ENCODE results near the gene PARD3B.
"Not testable (repeated sequence)": the region's sequence is repeated elsewhere in the genome, so short reads cannot be mapped to it uniquely, and the experiment has no call there.

Gene PARD3B

DNA sequence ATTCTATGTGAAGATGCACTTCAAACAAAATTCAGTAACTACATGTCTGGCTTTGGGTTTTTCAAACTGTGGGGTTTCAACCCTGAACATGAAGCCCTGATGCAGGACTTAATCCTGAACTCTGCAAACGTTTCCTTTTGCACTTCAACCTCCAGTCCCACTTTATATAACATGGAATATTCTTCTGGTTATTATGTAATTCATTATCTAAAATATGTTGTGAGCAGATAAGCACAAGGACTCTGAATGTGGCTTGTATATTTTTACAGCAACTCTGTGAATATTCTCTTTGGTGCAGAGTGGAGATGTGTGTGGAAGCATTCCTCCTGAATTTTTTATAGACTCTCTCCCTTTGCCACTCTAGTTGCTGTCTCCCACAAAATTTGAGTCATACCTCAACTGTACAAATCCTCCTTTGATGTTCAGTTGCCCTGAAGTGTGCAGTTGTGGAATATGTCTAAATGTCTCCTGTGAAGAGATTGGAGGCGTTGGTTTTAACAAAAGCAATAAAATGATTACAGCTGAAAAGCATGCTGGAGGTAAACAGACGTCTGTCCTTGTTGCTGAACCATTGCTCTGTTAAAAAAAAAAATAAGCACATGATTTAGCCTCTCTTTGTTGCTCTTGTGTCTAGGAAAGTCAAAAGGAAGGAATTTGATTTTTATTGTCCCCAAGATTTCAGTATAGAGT lies 931.9 kb downstream of the PARD3B start:
- Histone ChIP-seq H3K9me3 (ENCODE audit: control insufficient read depth, low read length) (no peaks in the 10 kb centered on the region), H3K4me1 (ENCODE audit: control insufficient read depth, insufficient read depth, low read length) (no peaks in the 10 kb centered on the region), H3K4me3 (ENCODE audit: low read length) (no peak overlapping the region), H3K36me3 (ENCODE audit: control insufficient read depth, insufficient read depth, low read length) (no peaks in the 10 kb centered on the region), H3K9ac (ENCODE audit: low read length) (no peak overlapping the region), H3K27me3 (ENCODE audit: control insufficient read depth, insufficient read depth, low read length) (no peaks in the 10 kb centered on the region)

DNA sequence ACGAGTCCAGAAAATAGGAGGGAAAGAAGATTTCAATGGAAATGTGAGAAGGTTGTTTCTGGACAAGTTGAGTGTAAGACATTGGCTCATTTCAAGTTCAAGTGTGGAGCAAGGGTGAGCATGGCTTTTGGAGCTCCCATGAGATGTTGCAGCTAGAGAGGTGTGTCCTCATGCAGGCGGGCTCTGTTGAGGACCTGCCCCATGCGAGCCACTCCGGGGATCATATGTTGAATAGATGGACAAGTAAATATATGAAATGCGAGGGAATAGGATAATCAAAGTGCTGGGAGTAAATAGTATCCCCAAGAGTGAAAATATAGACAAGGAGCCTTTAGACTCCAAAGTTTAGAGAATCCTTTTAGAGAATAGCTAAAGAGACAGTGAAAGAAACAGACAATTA lies 936.6 kb downstream of the PARD3B start:
- no peaks in the 10 kb centered on the region for H3K36me3 ChIP-seq (ENCODE audit: control insufficient read depth, insufficient read depth, low read length)
- no peaks in the 10 kb centered on the region for H3K9me3 ChIP-seq (ENCODE audit: control insufficient read depth, low read length)
- no peak overlapping the region for H3K4me3 ChIP-seq (ENCODE audit: low read length)
- H3K27me3 ChIP-seq (ENCODE audit: control insufficient read depth, insufficient read depth, low read length), result no peaks in the 10 kb centered on the region
- no peak overlapping the region for H3K9ac ChIP-seq (ENCODE audit: low read length)
- no peaks in the 10 kb centered on the region for H3K4me1 ChIP-seq (ENCODE audit: control insufficient read depth, insufficient read depth, low read length)

- Histone ChIP-seq H3K4me1 (ENCODE audit: control insufficient read depth, insufficient read depth, low read length) (no peaks in the 10 kb centered on the region), H3K9ac (ENCODE audit: low read length) (no peak overlapping the region), H3K9me3 (ENCODE audit: control insufficient read depth, low read length) (no peaks in the 10 kb centered on the region), H3K36me3 (ENCODE audit: control insufficient read depth, insufficient read depth, low read length) (no peaks in the 10 kb centered on the region), H3K27me3 (ENCODE audit: control insufficient read depth, insufficient read depth, low read length) (no peaks in the 10 kb centered on the region), H3K4me3 (ENCODE audit: low read length) (no peak overlapping the region)
Measured at GRCh38 chr2:205482399-205483081, 937.3 kb downstream of the PARD3B start.

- H3K4me3 ChIP-seq (ENCODE audit: low read length), result no peak overlapping the region
- no peaks in the 10 kb centered on the region for H3K36me3 ChIP-seq (ENCODE audit: control insufficient read depth, insufficient read depth, low read length)
- no peaks in the 10 kb centered on the region for H3K27me3 ChIP-seq (ENCODE audit: control insufficient read depth, insufficient read depth, low read length)
- no peaks in the 10 kb centered on the region for H3K4me1 ChIP-seq (ENCODE audit: control insufficient read depth, insufficient read depth, low read length)
- H3K9ac ChIP-seq (ENCODE audit: low read length), result no peak overlapping the region
- H3K9me3 ChIP-seq (ENCODE audit: control insufficient read depth, low read length), result no peaks in the 10 kb centered on the region
Measured at GRCh38 chr2:205483095-205483494, 937.8 kb downstream of the PARD3B start.

- no peaks in the 10 kb centered on the region for H3K27me3 ChIP-seq (ENCODE audit: control insufficient read depth, insufficient read depth, low read length)
- H3K36me3 ChIP-seq (ENCODE audit: control insufficient read depth, insufficient read depth, low read length), result no peaks in the 10 kb centered on the region
- no peak overlapping the region for H3K9ac ChIP-seq (ENCODE audit: low read length)
- no peaks in the 10 kb centered on the region for H3K9me3 ChIP-seq (ENCODE audit: control insufficient read depth, low read length)
- H3K4me3 ChIP-seq (ENCODE audit: low read length), result no peak overlapping the region
- no peaks in the 10 kb centered on the region for H3K4me1 ChIP-seq (ENCODE audit: control insufficient read depth, insufficient read depth, low read length)
Measured at GRCh38 chr2:205484215-205484614, 938.9 kb downstream of the PARD3B start.

- Histone ChIP-seq H3K9ac (ENCODE audit: low read length) (no peak overlapping the region), H3K9me3 (ENCODE audit: control insufficient read depth, low read length) (no peaks in the 10 kb centered on the region), H3K4me3 (ENCODE audit: low read length) (no peak overlapping the region), H3K4me1 (ENCODE audit: control insufficient read depth, insufficient read depth, low read length) (no peaks in the 10 kb centered on the region), H3K36me3 (ENCODE audit: control insufficient read depth, insufficient read depth, low read length) (no peaks in the 10 kb centered on the region), H3K27me3 (ENCODE audit: control insufficient read depth, insufficient read depth, low read length) (no peaks in the 10 kb centered on the region)
Measured at GRCh38 chr2:205484764-205485163, 939.5 kb downstream of the PARD3B start.

GRCh38 chr2:205493528-205493927 lies 948.3 kb downstream of the PARD3B start:
- not testable (repeated sequence) for H3K4me1 ChIP-seq (ENCODE audit: control insufficient read depth, insufficient read depth, low read length); H3K9me3 ChIP-seq (ENCODE audit: control insufficient read depth, low read length); H3K4me3 ChIP-seq (ENCODE audit: low read length); H3K27me3 ChIP-seq (ENCODE audit: control insufficient read depth, insufficient read depth, low read length); H3K36me3 ChIP-seq (ENCODE audit: control insufficient read depth, insufficient read depth, low read length); H3K9ac ChIP-seq (ENCODE audit: low read length)

GRCh38 chr2:205494537-205495235 lies 949.4 kb downstream of the PARD3B start:
- no peaks in the 10 kb centered on the region for H3K27me3 ChIP-seq (ENCODE audit: control insufficient read depth, insufficient read depth, low read length)
- H3K4me1 ChIP-seq (ENCODE audit: control insufficient read depth, insufficient read depth, low read length), result no peaks in the 10 kb centered on the region
- H3K9me3 ChIP-seq (ENCODE audit: control insufficient read depth, low read length), result no peaks in the 10 kb centered on the region
- H3K4me3 ChIP-seq (ENCODE audit: low read length), result no peak overlapping the region
- no peak overlapping the region for H3K9ac ChIP-seq (ENCODE audit: low read length)
- H3K36me3 ChIP-seq (ENCODE audit: control insufficient read depth, insufficient read depth, low read length), result no peaks in the 10 kb centered on the region

DNA sequence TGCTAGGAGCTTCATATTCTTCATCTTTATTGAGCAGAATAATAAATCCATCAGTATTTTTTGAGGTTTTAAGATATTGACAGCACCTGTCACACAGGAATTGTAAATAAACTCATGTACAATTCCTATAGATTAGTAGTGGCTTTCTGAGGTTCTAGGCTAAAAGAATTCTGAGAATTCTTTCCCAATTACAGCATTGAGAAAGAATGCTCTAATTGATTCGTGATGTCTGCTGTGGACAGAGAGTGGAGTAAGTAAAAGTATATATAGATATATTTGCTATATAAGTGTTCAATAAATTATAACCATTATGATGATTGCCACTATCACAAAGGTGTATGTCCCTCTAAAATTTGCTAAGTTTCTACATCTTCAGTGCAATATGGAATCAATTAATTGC lies 950.5 kb downstream of the PARD3B start:
- H3K27me3 ChIP-seq (ENCODE audit: control insufficient read depth, insufficient read depth, low read length), result no peaks in the 10 kb centered on the region

GRCh38 chr2:205496370-205496769 lies 951.1 kb downstream of the PARD3B start:
- Histone ChIP-seq H3K4me1 (ENCODE audit: control insufficient read depth, insufficient read depth, low read length) (no peaks in the 10 kb centered on the region), H3K4me3 (ENCODE audit: low read length) (no peak overlapping the region)

More for the DNA sequence above, 950.5 kb downstream of the PARD3B start:
- Histone ChIP-seq H3K36me3 (ENCODE audit: control insufficient read depth, insufficient read depth, low read length) (no peaks in the 10 kb centered on the region), H3K9ac (ENCODE audit: low read length) (no peak overlapping the region), H3K4me3 (ENCODE audit: low read length) (no peak overlapping the region), H3K9me3 (ENCODE audit: control insufficient read depth, low read length) (no peaks in the 10 kb centered on the region), H3K4me1 (ENCODE audit: control insufficient read depth, insufficient read depth, low read length) (no peaks in the 10 kb centered on the region)

DNA sequence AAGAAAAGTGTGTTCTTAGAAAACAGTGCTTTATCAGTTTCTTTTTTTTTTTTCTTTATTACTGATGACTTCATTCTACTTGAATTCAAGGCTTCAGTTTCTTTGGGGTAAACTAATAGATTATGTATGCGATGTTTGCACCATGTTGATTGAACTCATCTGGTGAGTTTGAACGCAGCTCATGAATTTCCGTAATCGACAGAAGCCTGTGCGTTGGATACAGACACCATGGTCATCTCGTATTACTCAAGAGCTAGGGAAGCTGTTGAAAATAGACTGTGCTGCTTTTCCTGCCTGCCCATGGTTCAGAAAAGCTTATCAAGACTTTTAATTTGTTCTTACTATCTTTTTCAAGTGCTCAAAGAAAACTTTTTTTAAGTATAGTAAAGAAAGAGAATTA lies 951.5 kb downstream of the PARD3B start:
- no peaks in the 10 kb centered on the region for H3K27me3 ChIP-seq (ENCODE audit: control insufficient read depth, insufficient read depth, low read length)
- H3K4me1 ChIP-seq (ENCODE audit: control insufficient read depth, insufficient read depth, low read length), result no peaks in the 10 kb centered on the region
- H3K9me3 ChIP-seq (ENCODE audit: control insufficient read depth, low read length), result no peaks in the 10 kb centered on the region

More at GRCh38 chr2:205496370-205496769, 951.1 kb downstream of the PARD3B start:
- Histone ChIP-seq H3K9me3 (ENCODE audit: control insufficient read depth, low read length) (no peaks in the 10 kb centered on the region), H3K9ac (ENCODE audit: low read length) (no peak overlapping the region), H3K36me3 (ENCODE audit: control insufficient read depth, insufficient read depth, low read length) (no peaks in the 10 kb centered on the region), H3K27me3 (ENCODE audit: control insufficient read depth, insufficient read depth, low read length) (no peaks in the 10 kb centered on the region)

DNA sequence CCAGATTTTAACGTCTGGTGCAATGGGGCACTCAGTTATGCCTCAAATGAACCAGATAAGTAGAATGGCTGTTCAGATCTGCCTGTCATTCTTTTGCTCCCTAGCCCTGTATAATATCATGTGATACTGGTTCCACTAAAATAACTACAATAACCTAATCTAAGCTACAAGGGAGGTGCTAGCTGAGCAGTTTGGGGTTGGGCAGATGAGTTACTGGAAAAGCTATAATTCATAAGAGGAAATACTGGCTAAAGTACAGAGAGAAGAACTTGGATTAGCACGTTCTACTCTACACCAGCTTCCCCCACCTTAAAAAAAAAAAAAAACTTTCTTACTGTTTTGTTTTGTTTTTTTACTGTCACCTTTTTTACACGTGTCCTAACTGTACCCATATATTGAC lies 953.7 kb downstream of the PARD3B start:
- no peaks in the 10 kb centered on the region for H3K9me3 ChIP-seq (ENCODE audit: control insufficient read depth, low read length)
- no peaks in the 10 kb centered on the region for H3K36me3 ChIP-seq (ENCODE audit: control insufficient read depth, insufficient read depth, low read length)
- no peaks in the 10 kb centered on the region for H3K27me3 ChIP-seq (ENCODE audit: control insufficient read depth, insufficient read depth, low read length)
- no peaks in the 10 kb centered on the region for H3K4me1 ChIP-seq (ENCODE audit: control insufficient read depth, insufficient read depth, low read length)
- no peak overlapping the region for H3K4me3 ChIP-seq (ENCODE audit: low read length)
- H3K9ac ChIP-seq (ENCODE audit: low read length), result no peak overlapping the region

More for the DNA sequence above, 951.5 kb downstream of the PARD3B start:
- Histone ChIP-seq H3K4me3 (ENCODE audit: low read length) (no peak overlapping the region), H3K36me3 (ENCODE audit: control insufficient read depth, insufficient read depth, low read length) (no peaks in the 10 kb centered on the region), H3K9ac (ENCODE audit: low read length) (no peak overlapping the region)

Data from mucosa of stomach (tissue), 1 donor.